ENCODE data around the gene SLC24A3.

- TF ChIP-seq CTCF (IDR thresholded peaks at IDR 0.05) (no peak), POLR2A (IDR thresholded peaks at IDR 0.05) (no peak), EP300 (IDR thresholded peaks at IDR 0.05) (no peak)
Observed at GRCh38 chr20:19181552-19181951, 30.9 kb upstream of the SLC24A3 start.
